ENCODE data around the gene ACTL6B. TPM values are rescaled to one million over a fixed set of nuclear protein-coding genes. Genes with fewer than 3 reads are reported as not detected.

Gene ACTL6B
- total and polyA plus RNA-seq, 2 of the 8 experiments (the other 6 are each of a cell fraction or from before 2014, with no cell fraction given), result 2.1 to 4.5 TPM

GRCh38 chr7:100675105-100675451 is 18.8 kb upstream of the ACTL6B start (continued):
- TF ChIP-seq ZNF274 (IDR thresholded peaks at IDR 0.05; ENCODE audit: borderline replicate concordance, extremely low read depth, low read length) (no peak), SIX5 (IDR thresholded peaks at IDR 0.05; ENCODE audit: low read depth, low read length) (no peak), BACH1 (IDR thresholded peaks at IDR 0.05; ENCODE audit: low read length) (no peak), CEBPB (IDR thresholded peaks at IDR 0.05; ENCODE audit: low read depth, low read length) (no peak), MAFK (IDR thresholded peaks at IDR 0.05; ENCODE audit: low read depth, low read length) (no peak)
- TF ChIP-seq, protein P1, sequence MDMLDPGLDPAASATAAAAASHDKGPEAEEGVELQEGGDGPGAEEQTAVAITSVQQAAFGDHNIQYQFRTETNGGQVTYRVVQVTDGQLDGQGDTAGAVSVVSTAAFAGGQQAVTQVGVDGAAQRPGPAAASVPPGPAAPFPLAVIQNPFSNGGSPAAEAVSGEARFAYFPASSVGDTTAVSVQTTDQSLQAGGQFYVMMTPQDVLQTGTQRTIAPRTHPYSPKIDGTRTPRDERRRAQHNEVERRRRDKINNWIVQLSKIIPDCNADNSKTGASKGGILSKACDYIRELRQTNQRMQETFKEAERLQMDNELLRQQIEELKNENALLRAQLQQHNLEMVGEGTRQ (IDR thresholded peaks at IDR 0.05; ENCODE audit: low read length), result no peak
- TF ChIP-seq, protein P2, sequence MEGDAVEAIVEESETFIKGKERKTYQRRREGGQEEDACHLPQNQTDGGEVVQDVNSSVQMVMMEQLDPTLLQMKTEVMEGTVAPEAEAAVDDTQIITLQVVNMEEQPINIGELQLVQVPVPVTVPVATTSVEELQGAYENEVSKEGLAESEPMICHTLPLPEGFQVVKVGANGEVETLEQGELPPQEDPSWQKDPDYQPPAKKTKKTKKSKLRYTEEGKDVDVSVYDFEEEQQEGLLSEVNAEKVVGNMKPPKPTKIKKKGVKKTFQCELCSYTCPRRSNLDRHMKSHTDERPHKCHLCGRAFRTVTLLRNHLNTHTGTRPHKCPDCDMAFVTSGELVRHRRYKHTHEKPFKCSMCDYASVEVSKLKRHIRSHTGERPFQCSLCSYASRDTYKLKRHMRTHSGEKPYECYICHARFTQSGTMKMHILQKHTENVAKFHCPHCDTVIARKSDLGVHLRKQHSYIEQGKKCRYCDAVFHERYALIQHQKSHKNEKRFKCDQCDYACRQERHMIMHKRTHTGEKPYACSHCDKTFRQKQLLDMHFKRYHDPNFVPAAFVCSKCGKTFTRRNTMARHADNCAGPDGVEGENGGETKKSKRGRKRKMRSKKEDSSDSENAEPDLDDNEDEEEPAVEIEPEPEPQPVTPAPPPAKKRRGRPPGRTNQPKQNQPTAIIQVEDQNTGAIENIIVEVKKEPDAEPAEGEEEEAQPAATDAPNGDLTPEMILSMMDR (IDR thresholded peaks at IDR 0.05; ENCODE audit: control extremely low read depth in 1 of 3, insufficient read depth in 1 of 3, low read depth in 1 of 3, low read length in 3 of 3), result no peak

All from H1 (cell line).